Left lobe of liver (tissue), 2 donors: Measurements from ENCODE around the gene ZBTB42. TPM values are rescaled to one million over a fixed set of nuclear protein-coding genes. Genes with fewer than 3 reads are reported as not detected.
A peak's percentile ranks its signal among the peaks of the same experiment; 100 is the strongest.

Experiments
- ATAC-seq: fragments of 200-7000 bp; cut with Tn5 transposase; one replicate; pipeline ENCODE4 v1.9.1; 2020; ENCODE audit warnings: mild to moderate bottlenecking, moderate library complexity
- DNase-seq: peaks from one replicate; pipeline ENCODE4 v3.0.0-alpha.2; 2020; ENCODE audit warnings: low spot score
- total RNA-seq: library from RNA; stranded (reverse); gene quantifications from one replicate; pipeline ENCODE4 v1.2.1, GENCODE V29; 2021
- donor health status: DM: no; HTN: no; CAD: no; lungs with moderate emphysema.
- donor health status: DM: no; HTN: yes; CAD: no.

The ZBTB42 gene
- total RNA-seq, 1 donor from 2014 or later, result 4.9 TPM

- ATAC-seq (no peak), DNase-seq (no peak)
These were observed 18.7 kb upstream of the ZBTB42 start for GRCh38 chr14:104782086-104782807.

DNA sequence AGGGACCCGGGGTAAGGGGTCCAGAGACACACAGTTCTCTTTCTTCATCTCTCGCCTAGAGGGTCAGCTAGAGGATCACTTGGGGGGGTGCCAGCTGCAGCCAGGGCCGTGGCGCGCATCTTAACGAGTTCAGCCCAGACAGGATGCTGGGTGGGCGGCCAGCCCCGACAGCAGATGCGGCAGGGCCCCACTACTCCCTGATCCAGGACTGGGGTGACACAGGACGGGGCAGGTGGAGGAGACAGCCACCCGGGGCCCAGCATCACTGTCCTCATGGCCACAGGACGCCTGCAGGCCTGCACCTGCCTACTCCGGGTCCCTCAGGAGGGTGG, 18.1 kb upstream of the ZBTB42 start:
- no peak for ATAC-seq
- DNase-seq, result no peak

- ATAC-seq, result no peak
These were observed 17.2 kb upstream of the ZBTB42 start for GRCh38 chr14:104783484-104784217.

GRCh38 chr14:104784218-104784568, 16.7 kb upstream of the ZBTB42 start:
- ATAC-seq, result no peak
- no peak for DNase-seq

More at GRCh38 chr14:104783484-104784217, 17.2 kb upstream of the ZBTB42 start:
- no peak for DNase-seq

- DNase-seq (no peak), ATAC-seq (no peak)
These were observed 15.8 kb upstream of the ZBTB42 start for GRCh38 chr14:104784846-104785707.

- no peak for ATAC-seq
- no peak for DNase-seq
These were observed 15.2 kb upstream of the ZBTB42 start for GRCh38 chr14:104785708-104786080.

GRCh38 chr14:104786091-104786586, 14.8 kb upstream of the ZBTB42 start:
- DNase-seq (no peak), ATAC-seq (peak; percentile 37)

GRCh38 chr14:104786726-104787675, 13.9 kb upstream of the ZBTB42 start:
- DNase-seq (no peak), ATAC-seq (no peak)

DNA sequence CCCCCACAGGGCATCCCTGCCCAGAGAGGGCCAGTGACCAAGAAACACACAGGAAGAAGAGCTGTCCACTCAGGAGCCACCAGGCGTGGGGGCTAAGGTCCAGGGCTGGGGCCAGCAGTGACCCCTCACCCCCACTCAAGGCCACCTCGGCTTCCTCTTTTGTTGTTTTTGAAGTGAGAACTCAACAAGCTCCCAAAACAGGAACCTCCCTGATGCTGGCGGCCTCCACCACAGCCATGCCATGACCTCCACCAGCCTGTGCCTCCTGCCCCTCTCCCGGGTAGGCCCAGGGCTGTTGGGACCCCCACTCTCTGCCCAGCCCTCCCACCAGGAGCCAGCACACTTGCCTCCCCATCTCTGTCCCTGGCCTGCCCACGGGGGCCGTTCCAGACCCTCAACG, 13.2 kb upstream of the ZBTB42 start:
- ATAC-seq, result no peak

GRCh38 chr14:104788161-104788818, 12.6 kb upstream of the ZBTB42 start:
- DNase-seq, result no peak
- no peak for ATAC-seq

More for the DNA sequence above, 13.2 kb upstream of the ZBTB42 start:
- DNase-seq, result no peak

DNA sequence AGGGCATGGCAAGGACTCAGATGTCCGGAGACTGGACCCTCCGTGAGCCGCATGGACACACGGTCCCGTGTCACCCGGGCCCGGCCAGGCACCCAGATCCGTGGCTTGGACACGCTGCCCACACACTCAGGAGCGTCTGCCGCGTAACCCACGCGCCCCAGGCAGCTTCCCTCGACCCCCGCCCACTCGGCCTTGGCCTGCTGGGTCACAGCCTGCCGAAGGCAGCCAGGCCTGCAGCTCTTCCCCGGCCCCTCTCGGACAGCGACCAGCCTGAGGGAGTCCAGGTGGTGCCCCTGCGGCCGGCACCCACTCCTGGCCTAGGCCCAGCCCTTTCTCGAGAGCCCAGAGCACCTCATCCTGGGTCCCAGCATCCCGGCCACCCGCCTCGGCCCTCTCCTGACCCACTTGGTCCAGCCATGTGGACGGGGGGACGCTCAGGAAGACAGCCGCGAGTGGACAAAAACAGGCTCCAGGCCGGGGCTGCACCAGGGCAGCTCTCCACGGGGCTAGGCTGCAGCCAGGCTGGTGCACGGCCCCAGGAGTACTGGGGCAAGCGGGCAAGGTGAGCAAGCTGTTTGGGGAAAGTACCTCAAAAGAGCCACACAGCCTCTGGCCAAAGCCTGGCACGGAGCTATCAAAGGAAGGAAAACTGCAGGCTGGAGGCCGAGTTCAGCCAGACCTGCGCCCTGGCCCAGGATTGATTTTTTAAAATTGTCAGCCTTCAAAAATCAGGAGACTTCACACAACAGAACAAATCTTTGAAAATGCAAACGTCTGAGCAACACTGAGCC, 11.8 kb upstream of the ZBTB42 start:
- DNase-seq (peak; percentile 80), ATAC-seq (peak; percentile 54)

GRCh38 chr14:104789752-104790743, 10.9 kb upstream of the ZBTB42 start:
- ATAC-seq, result no peak
- DNase-seq, result no peak

DNA sequence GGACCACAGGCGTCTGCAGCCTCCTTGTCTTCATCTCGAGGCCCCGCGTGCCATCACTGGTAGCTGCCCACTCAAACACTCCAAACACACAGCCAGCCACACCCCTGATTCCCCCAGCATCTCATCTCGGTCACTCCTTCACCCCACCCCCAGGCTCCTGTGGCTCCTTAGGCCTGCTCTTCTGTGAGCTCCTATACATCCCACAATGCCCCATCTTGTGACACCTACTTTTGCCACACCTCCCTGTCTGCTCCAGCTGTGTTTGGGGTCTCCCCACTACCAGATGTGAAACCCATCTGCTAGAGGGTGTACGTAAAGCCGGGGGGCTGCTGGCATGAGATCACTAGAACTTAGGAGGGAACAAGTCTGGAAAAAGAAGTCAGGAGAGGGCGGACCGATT, 9.5 kb upstream of the ZBTB42 start:
- no peak for ATAC-seq
- DNase-seq, result no peak

- ATAC-seq, result peak; percentile 76
- peak; percentile 96 for DNase-seq
These were observed 8.6 kb upstream of the ZBTB42 start for GRCh38 chr14:104792101-104792884.

DNA sequence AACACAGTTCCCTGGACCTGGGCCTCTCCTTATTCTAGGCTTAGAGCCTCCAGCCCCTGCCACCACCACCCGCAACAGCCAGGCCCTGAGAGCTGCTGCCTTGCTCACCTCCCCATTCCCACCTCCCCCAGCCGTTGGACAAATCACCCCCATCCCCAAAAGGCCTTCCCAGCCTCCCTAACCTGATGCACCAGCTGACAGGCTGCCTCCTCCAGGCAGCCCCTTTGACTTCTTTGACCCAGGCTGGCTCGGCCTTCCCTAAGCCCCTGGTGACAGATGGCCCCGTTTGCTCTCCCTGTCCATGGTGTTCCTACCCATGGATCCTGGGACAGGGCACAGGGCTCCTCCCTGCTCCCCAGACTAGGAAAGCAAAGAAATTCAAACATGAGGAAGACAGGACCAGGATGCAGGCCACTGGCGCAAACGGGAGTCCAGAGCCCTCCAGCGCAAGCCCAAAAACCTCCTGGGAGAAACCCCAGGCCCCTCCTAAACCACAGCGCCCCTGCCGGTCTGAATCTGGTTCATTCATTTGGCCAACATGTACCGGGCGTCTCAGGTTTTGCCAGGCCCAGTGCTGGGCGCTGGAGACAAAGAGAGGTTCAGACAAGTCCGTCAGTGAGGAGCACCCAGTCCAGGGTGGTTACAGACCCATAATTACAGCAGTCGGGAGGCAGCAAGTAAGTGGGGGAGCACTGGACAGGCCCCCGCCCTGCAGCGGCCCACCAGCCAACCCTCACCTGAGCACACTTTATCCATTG, 7.8 kb upstream of the ZBTB42 start:
- DNase-seq, result no peak
- ATAC-seq, result no peak

DNA sequence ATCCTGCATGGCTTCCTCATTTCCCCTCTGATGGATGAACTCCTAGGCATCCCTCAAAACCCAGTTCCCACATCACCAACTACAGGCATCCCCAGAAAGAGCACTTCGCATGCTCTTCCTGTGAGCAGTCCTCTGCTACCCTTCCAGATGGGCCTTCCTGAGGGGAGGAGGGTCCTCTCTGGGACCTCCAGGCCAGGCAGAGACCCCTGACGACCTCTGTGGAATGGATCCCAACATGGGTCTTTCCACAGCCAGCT, 7.3 kb upstream of the ZBTB42 start:
- ATAC-seq, result no peak
- DNase-seq, result no peak

GRCh38 chr14:104794099-104794498, 6.8 kb upstream of the ZBTB42 start:
- DNase-seq (peak; percentile 70), ATAC-seq (peak; percentile 11)
